Kidney (tissue), 14 donors: ENCODE data around the gene HDHD5. TPM values are rescaled to one million over a fixed set of nuclear protein-coding genes. Genes with fewer than 3 reads are reported as not detected.

Experiments
- DNase-seq, 5 donors: peaks; one replicate each; pipeline ENCODE4 v3.0.0-alpha.2; 2013 to 2020
- FAIRE-seq: peaks from 2 replicates; lab custom pipeline; 2012; peaks lifted over from hg19 to GRCh38; lab: Jason Lieb, UNC
- H3K27ac ChIP-seq, 2 donors: one replicate each; pipeline ENCODE4 v1.7.0; 2013; ENCODE audit warnings: low read depth in 2 of 2, low read length in 2 of 2, inconsistent platforms in 1 of 2
- H3K27me3 ChIP-seq: one replicate; pipeline ENCODE4 v1.7.1; 2013; ENCODE audit warnings: low read length, inconsistent platforms; ENCODE audit not compliant: control insufficient read depth, insufficient read depth
- H3K36me3 ChIP-seq, 3 donors: one replicate each; pipeline versions ENCODE4 v1.7.0 to v1.7.1; 2013; ENCODE audit warnings: low read length in 3 of 3, control low read depth in 1 of 3, inconsistent platforms in 1 of 3; ENCODE audit not compliant: insufficient read depth in 3 of 3, control insufficient read depth in 2 of 3
- H3K4me1 ChIP-seq, 3 donors: one replicate each; pipeline versions ENCODE4 v1.7.0 to v1.7.1; 2013; ENCODE audit warnings: low read length in 3 of 3, inconsistent platforms in 1 of 3, low read depth in 1 of 3; ENCODE audit not compliant: control insufficient read depth in 2 of 3, insufficient read depth in 2 of 3
- H3K4me3 ChIP-seq, 3 donors: one replicate each; pipeline versions ENCODE4 v1.7.0 to v1.8.1; 2013; ENCODE audit warnings: low read length in 3 of 3, control low read depth in 1 of 3, inconsistent platforms in 1 of 3
- H3K9ac ChIP-seq, 3 donors: one replicate each; pipeline versions ENCODE4 v1.7.0 to v1.7.1; 2013; ENCODE audit warnings: low read length in 3 of 3, control low read depth in 1 of 3, inconsistent platforms in 1 of 3
- H3K9me3 ChIP-seq, 3 donors: one replicate each; pipeline versions ENCODE4 v1.7.0 to v1.7.1; 2013; ENCODE audit warnings: low read length in 3 of 3, control low read depth in 1 of 3, inconsistent platforms in 1 of 3; ENCODE audit not compliant: control insufficient read depth in 2 of 3, insufficient read depth in 1 of 3
- intact Hi-C: fragments of 100-400 bp; cut with DNase I; formaldehyde crosslinking; loops from one replicate; pipeline ENCODE4 v1.11.1; 2022
- polyA plus RNA-seq: library from polyadenylated mRNA; stranded (reverse); fragments of 350-450 nt; fragmentation: Illumina TruSeq; extraction: RNeasy Lipid Tissue Mini Kit (QIAGEN cat#74804); gene quantifications from one replicate; pipeline ENCODE4 v1.2.3, GENCODE V29; 2014; ENCODE audit warnings: low read depth, low replicate concordance; ENCODE audit not compliant: insufficient read depth
- total RNA-seq: library from RNA; stranded (reverse); fragmentation: NEBNext Ultra II Directional; extraction: Animal tissue kit (Norgen Biotek cat#: 25700); gene quantifications from one replicate; pipeline ENCODE4 v1.2.1, GENCODE V29; 2021
- TF ChIP-seq, protein P1 (sequence below): IDR thresholded peaks from 3 replicates; pipeline ENCODE4 v1.5.1; 2012; ENCODE audit warnings: mild to moderate bottlenecking, moderate library complexity, borderline replicate concordance; ENCODE audit not compliant: insufficient read depth; ENCODE audit errors: extremely low read depth
- donor health status: control.
- donor health status: control.
- donor health status: control.
- donor health status: control.
- donor health status: control.
- donor health status: DM: yes; HTN: yes; CAD: no.
- donor health status: Normal renal cell carcinoma (clear cell type).

HDHD5 gene
- total and polyA plus RNA-seq, 2 donors from 2014 or later = 27.5 to 39.8 TPM

DNA sequence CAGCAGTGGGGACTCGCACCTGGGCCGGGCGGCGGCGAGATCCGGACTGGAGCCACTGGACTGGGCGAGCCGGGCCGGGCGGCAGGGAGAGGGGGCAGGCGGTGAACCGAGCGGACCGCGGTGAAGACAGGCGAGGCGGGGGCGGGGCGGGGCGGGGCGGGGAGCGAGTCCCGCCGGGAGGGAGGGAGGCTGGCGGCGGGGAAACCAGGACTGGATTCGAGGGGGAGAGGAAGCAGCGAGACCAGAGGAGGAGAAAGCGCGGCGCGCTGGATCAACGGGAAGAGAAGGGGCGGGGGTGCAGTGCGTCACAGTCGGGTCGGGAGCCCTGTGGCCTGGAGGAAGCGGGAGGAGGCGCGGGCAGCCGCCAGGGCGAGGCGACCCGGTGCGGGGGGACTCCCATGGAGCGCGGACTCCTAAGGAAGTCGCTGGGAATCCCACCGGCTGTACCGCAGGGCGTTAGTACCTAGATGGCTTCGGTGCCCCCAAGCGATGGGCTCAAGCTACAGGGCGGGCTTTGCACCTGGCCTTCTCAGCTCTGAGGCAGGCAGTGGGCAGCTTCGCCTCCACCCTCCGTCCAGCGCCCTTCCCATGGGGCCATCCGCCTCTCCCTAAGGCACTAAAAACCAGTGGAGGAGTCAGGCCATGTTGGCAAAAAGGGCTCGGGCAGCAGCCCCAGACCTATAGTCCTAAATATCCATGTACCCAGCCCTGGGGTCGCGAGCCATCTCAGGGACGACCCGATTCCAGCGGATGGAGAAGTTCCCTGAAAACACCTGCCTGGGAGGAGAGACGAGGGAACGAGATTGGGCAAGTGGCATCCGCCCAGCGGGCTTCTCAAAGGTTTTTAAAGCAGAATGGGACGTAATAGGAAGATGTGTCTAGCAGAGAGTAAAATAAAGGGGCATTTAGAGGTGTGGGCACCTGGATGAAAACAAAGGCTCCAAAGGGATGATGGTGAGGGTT is 37.6 kb downstream of the HDHD5 start, which contains the start of gene TMEM121B:
Gene TMEM121B, minus strand, starts transcription at position 128 of the 963 bp plus-strand sequence. CDS start 233 bp downstream, outside the sequence.
- DNase-seq = peak; percentile 84 to 91 (median 87)
- peak within 1 kb of the TSS in 2 of 3 donors; percentile 34 to 39 for H3K4me3 ChIP-seq
- no peak within 1 kb of the TSS for H3K9ac ChIP-seq
- no peaks in the 10 kb centered on the region for H3K36me3 ChIP-seq
- H3K9me3 ChIP-seq = no peaks in the 10 kb centered on the region
- no peak for FAIRE-seq
- TF ChIP-seq, protein P1, sequence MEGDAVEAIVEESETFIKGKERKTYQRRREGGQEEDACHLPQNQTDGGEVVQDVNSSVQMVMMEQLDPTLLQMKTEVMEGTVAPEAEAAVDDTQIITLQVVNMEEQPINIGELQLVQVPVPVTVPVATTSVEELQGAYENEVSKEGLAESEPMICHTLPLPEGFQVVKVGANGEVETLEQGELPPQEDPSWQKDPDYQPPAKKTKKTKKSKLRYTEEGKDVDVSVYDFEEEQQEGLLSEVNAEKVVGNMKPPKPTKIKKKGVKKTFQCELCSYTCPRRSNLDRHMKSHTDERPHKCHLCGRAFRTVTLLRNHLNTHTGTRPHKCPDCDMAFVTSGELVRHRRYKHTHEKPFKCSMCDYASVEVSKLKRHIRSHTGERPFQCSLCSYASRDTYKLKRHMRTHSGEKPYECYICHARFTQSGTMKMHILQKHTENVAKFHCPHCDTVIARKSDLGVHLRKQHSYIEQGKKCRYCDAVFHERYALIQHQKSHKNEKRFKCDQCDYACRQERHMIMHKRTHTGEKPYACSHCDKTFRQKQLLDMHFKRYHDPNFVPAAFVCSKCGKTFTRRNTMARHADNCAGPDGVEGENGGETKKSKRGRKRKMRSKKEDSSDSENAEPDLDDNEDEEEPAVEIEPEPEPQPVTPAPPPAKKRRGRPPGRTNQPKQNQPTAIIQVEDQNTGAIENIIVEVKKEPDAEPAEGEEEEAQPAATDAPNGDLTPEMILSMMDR = no peak
- intact Hi-C loops = no loop called here
- H3K27ac ChIP-seq = no peak within 1 kb of the TSS
- no peaks in the 10 kb centered on the region for H3K27me3 ChIP-seq
- peaks cover 0 to 5% (median 0%) of the 10 kb centered on the region in 3 donors for H3K4me1 ChIP-seq

GRCh38 chr22:17120711-17121232 is 38.3 kb downstream of the HDHD5 start:
- H3K9ac ChIP-seq = no peak overlapping the region
- H3K4me3 ChIP-seq = no peak overlapping the region
- TF ChIP-seq, protein P1 = no peak
- no peaks in the 10 kb centered on the region for H3K9me3 ChIP-seq
- no peak overlapping the region for H3K27ac ChIP-seq
- FAIRE-seq = no peak
- intact Hi-C loops = no loop called here
- no peaks in the 10 kb centered on the region for H3K36me3 ChIP-seq
- H3K4me1 ChIP-seq = peaks cover 0 to 5% (median 0%) of the 10 kb centered on the region in 3 donors
- H3K27me3 ChIP-seq = no peaks in the 10 kb centered on the region
- no peak for DNase-seq

DNA sequence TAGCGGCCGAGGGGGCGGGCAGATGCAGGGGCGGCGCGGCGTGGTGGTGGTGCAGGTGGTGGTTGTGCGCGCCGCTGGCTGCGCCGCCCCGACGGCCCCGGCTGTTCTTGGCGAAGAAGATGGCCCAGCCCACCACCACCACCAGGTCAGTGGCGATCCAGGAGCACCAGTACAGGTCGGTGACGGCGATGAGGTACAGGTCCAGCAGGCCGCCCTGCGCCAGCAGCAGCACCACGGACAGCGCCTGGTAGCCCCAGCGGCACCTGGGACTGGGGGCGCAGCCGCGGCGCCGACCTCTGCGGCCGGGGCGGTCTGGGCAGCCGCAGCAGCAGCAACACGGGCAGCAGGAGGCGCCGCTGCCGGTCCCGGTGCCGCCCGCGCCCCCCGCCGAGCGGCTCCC is 38.8 kb downstream of the HDHD5 start:
- Histone ChIP-seq H3K9ac (no peak overlapping the region), H3K36me3 (no peaks in the 10 kb centered on the region), H3K9me3 (no peaks in the 10 kb centered on the region), H3K27ac (no peak overlapping the region), H3K4me3 (no peak overlapping the region), H3K27me3 (no peaks in the 10 kb centered on the region), H3K4me1 (peaks cover 0 to 5% (median 0%) of the 10 kb centered on the region in 3 donors)
- peak; percentile 83 to 85 (median 84) for DNase-seq
- no peak for FAIRE-seq
- intact Hi-C loops = no loop called here
- TF ChIP-seq, protein P1 = no peak
